ENCODE measurements around the gene PCDHGC5.

- TF ChIP-seq CTCF (IDR thresholded peaks at IDR 0.05; ENCODE audit: insufficient read depth, low read length) (no peak), POLR2AphosphoS5 (IDR thresholded peaks at IDR 0.05; ENCODE audit: low read depth) (no peak)
- TF ChIP-seq, protein P1, sequence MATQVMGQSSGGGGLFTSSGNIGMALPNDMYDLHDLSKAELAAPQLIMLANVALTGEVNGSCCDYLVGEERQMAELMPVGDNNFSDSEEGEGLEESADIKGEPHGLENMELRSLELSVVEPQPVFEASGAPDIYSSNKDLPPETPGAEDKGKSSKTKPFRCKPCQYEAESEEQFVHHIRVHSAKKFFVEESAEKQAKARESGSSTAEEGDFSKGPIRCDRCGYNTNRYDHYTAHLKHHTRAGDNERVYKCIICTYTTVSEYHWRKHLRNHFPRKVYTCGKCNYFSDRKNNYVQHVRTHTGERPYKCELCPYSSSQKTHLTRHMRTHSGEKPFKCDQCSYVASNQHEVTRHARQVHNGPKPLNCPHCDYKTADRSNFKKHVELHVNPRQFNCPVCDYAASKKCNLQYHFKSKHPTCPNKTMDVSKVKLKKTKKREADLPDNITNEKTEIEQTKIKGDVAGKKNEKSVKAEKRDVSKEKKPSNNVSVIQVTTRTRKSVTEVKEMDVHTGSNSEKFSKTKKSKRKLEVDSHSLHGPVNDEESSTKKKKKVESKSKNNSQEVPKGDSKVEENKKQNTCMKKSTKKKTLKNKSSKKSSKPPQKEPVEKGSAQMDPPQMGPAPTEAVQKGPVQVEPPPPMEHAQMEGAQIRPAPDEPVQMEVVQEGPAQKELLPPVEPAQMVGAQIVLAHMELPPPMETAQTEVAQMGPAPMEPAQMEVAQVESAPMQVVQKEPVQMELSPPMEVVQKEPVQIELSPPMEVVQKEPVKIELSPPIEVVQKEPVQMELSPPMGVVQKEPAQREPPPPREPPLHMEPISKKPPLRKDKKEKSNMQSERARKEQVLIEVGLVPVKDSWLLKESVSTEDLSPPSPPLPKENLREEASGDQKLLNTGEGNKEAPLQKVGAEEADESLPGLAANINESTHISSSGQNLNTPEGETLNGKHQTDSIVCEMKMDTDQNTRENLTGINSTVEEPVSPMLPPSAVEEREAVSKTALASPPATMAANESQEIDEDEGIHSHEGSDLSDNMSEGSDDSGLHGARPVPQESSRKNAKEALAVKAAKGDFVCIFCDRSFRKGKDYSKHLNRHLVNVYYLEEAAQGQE (IDR thresholded peaks at IDR 0.05; ENCODE audit: insufficient replicate concordance, low read depth), result no peak
Measured at GRCh38 chr5:141475625-141476131, 13.2 kb upstream of the PCDHGC5 start, which contains the start of gene PCDHGC3.

Measured in HL-60 (cell line).